GM12878 (cell line): ENCODE results near the gene CAPN3. TPM values are rescaled to one million over a fixed set of nuclear protein-coding genes. Genes with fewer than 3 reads are reported as not detected.

Experiments
- ATAC-seq: fragments of 200-7000 bp; cut with Tn5 transposase; 3 replicates; pipeline ENCODE4 v1.9.1; 2020; ENCODE audit warnings: mild to moderate bottlenecking, moderate library complexity
- BruUV-seq: library from RNA; stranded (reverse); fragments of 400-500 nt; replicated peaks from 2 replicates; lab custom pipeline; 2021; lab: Mats Ljungman, UMichigan
- CTCF ChIA-PET: fragments of 300-600 bp; sonication (Branson Sonifier 250); formaldehyde crosslinking; extraction: SDS; loops from one replicate; lab custom pipeline; 2021; ENCODE audit warnings: inconsistent platforms; lab: Yijun Ruan, JAX
- POLR2A ChIA-PET: fragments of 350-600 bp; formaldehyde crosslinking; extraction: SDS; loops from one replicate; lab custom pipeline; 2021; ENCODE audit warnings: inconsistent platforms; lab: Charles Lee
- RAD21 ChIA-PET: fragments of 300-600 bp; sonication (Branson Sonifier 250); formaldehyde crosslinking; loops from one replicate; lab custom pipeline; 2023; ENCODE audit warnings: antibody characterized with exemption; ENCODE audit not compliant: unreplicated experiment; lab: Charles Lee
- SMC1A ChIA-PET: fragments of 300-600 bp; sonication (Branson Sonifier 250); formaldehyde crosslinking; loops from one replicate; lab custom pipeline; 2023; ENCODE audit not compliant: unreplicated experiment, uncharacterized antibody; lab: Charles Lee
- DNase-seq: peaks from one replicate; pipeline ENCODE4 v3.0.0-alpha.2; 2011; ENCODE audit warnings: low read depth, low spot score
- FAIRE-seq: peaks from 3 replicates; lab custom pipeline; 2011; peaks lifted over from hg19 to GRCh38; lab: Jason Lieb, UNC
- H2AFZ ChIP-seq: 2 replicates; pipeline ENCODE4 v1.6.0; 2011; ENCODE audit warnings: low read depth, low read length, control low read depth; ENCODE audit not compliant: control insufficient read depth
- H3K27ac ChIP-seq: 2 replicates; pipeline ENCODE4 v1.5.1; 2011; ENCODE audit warnings: control low read depth; ENCODE audit not compliant: control insufficient read depth, insufficient read depth
- H3K27me3 ChIP-seq, 2 experiments: replicated peaks in 1 of 2; 2 replicates each; pipeline versions ENCODE4 v1.6.0 to v1.6.1; 2011; ENCODE audit warnings: low read length in 1 of 2; ENCODE audit not compliant: control insufficient read depth in 2 of 2, insufficient read depth in 2 of 2
- H3K36me3 ChIP-seq, 2 experiments: 2 replicates each; pipeline ENCODE4 v1.5.1; 2011; ENCODE audit warnings: low read length in 1 of 2; ENCODE audit not compliant: control insufficient read depth in 2 of 2, insufficient read depth in 2 of 2
- H3K4me1 ChIP-seq: 2 replicates; pipeline ENCODE4 v1.6.1; 2011; ENCODE audit warnings: mild to moderate bottlenecking, low read length, moderate library complexity, mixed read lengths; ENCODE audit not compliant: control insufficient read depth, insufficient read depth
- H3K4me2 ChIP-seq: 2 replicates; pipeline ENCODE4 v1.6.0; 2011; ENCODE audit warnings: control low read depth; ENCODE audit not compliant: control insufficient read depth, insufficient read depth
- H3K4me3 ChIP-seq: fragments of 200-600 bp; sonication (generic); 2 replicates; pipeline ENCODE4 v1.5.1; 2016
- H3K79me2 ChIP-seq: 2 replicates; pipeline ENCODE4 v1.6.0; 2011; ENCODE audit warnings: low read length; ENCODE audit not compliant: control insufficient read depth, insufficient read depth
- H3K9ac ChIP-seq: 2 replicates; pipeline ENCODE4 v1.8.0; 2011; ENCODE audit warnings: low read length, control low read depth, mixed read lengths; ENCODE audit not compliant: control insufficient read depth, insufficient read depth
- H3K9me3 ChIP-seq: replicated peaks from 3 replicates; pipeline ENCODE4 v1.5.1; 2011; ENCODE audit warnings: mild to moderate bottlenecking, low read length; ENCODE audit not compliant: control insufficient read depth, insufficient read depth
- H4K20me1 ChIP-seq: 2 replicates; pipeline ENCODE4 v1.6.0; 2011; ENCODE audit not compliant: control insufficient read depth, insufficient read depth
- CBFB ChIP-seq: IDR thresholded peaks from 2 replicates; pipeline ENCODE4 v1.6.1; 2016; ENCODE audit warnings: antibody characterized with exemption, low read depth
- CBX3 ChIP-seq: fragments of 200-600 bp; sonication (generic); IDR thresholded peaks from 2 replicates; pipeline ENCODE4 v1.6.1; 2016; ENCODE audit warnings: low read depth, borderline replicate concordance
- CHD4 ChIP-seq: fragments of 200-600 bp; sonication (generic); IDR thresholded peaks from 2 replicates; pipeline ENCODE4 v1.6.1; 2016; ENCODE audit warnings: mild to moderate bottlenecking
- HDAC2 ChIP-seq: fragments of 200-600 bp; sonication (generic); IDR thresholded peaks from 2 replicates; pipeline ENCODE4 v1.6.1; 2017
- IRF5 ChIP-seq: fragments of 450-650 bp; IDR thresholded peaks from 2 replicates; pipeline ENCODE4 v1.6.1; 2017; ENCODE audit warnings: borderline replicate concordance
- JUND ChIP-seq: IDR thresholded peaks from 2 replicates; pipeline ENCODE4 v1.6.1; 2012; ENCODE audit warnings: low read depth, mild to moderate bottlenecking, low read length, improper control_type of control experiment, moderate library complexity
- NFYA ChIP-seq: IDR thresholded peaks from 2 replicates; pipeline ENCODE4 v1.6.1; 2011; ENCODE audit warnings: low read depth, mild to moderate bottlenecking, low read length, improper control_type of control experiment, borderline replicate concordance
- TCF12 ChIP-seq: IDR thresholded peaks from 2 replicates; pipeline ENCODE4 v1.6.1; 2011; ENCODE audit warnings: low read depth, mild to moderate bottlenecking, low read length
- WGBS: methylation state at CpG from one replicate; pipeline ENCODE4 v1.1.6; 2016; ENCODE audit warnings: low lambda C conversion rate; ENCODE audit not compliant: insufficient replicate concordance, insufficient coverage; ENCODE audit errors: missing lambda C conversion rate; 5-methylcytosine and 5-hydroxymethylcytosine counted together
- in situ Hi-C: fragments of 300-500 bp; cut with MboI; formaldehyde crosslinking; loops from 9 replicates; pipeline ENCODE4 v1.14.3; 2018; ENCODE audit warnings: mixed read lengths
- intact Hi-C: fragments of 100-400 bp; cut with micrococcal nuclease; formaldehyde crosslinking; loops from one replicate; pipeline ENCODE4 v1.14.2; 2022; ENCODE audit not compliant: unreplicated experiment
- polyA plus RNA-seq, 11 experiments: library from polyadenylated mRNA; depleted of rRNA in 4 of 11; unstranded in 6 of 11; stranded (reverse) in 5 of 11; fragments of >200 nt; fragmentation: Nextera tagmentation in 4 of 11; fragmentation: Illumina TruSeq in 1 of 11; extraction: Ambion mirVana in 4 of 11; extraction: Trizol in 1 of 11; gene quantifications; 1 replicate in 1 of 11; 2 replicates in 10 of 11; pipeline versions ENCODE4 v1.2.1 to v1.2.3, GENCODE V29; 2011 to 2016; ENCODE audit warnings: inconsistent platforms in 2 of 11, missing spikeins in 2 of 11, low read depth in 1 of 11
- total RNA-seq, 4 experiments: library from RNA; depleted of rRNA in 3 of 4; stranded (reverse); fragments of >200 nt in 3 of 4; fragmentation: Illumina TruSeq in 1 of 4; extraction: Trizol in 1 of 4; gene quantifications; 2 replicates each; pipeline versions ENCODE4 v1.2.1 to v1.2.3, GENCODE V29; 2013 to 2021
- TF ChIP-seq, protein P1 (sequence below): fragments of 450-650 bp; IDR thresholded peaks from 2 replicates; pipeline ENCODE4 v1.6.1; 2017; ENCODE audit warnings: mild to moderate bottlenecking, moderate library complexity
- TF ChIP-seq, protein P2 (sequence below): IDR thresholded peaks from 2 replicates; pipeline ENCODE4 v1.6.1; 2011; ENCODE audit warnings: borderline replicate concordance, low read depth, mild to moderate bottlenecking, moderate library complexity, low read length; ENCODE audit not compliant: insufficient read depth, poor library complexity, severe bottlenecking

Gene CAPN3
- total and polyA plus RNA-seq, 10 of the 15 experiments (the other 5 are each of a cell fraction or from before 2014, with no cell fraction given), result 1.1 to 3.8 (median 2.4) TPM

DNA sequence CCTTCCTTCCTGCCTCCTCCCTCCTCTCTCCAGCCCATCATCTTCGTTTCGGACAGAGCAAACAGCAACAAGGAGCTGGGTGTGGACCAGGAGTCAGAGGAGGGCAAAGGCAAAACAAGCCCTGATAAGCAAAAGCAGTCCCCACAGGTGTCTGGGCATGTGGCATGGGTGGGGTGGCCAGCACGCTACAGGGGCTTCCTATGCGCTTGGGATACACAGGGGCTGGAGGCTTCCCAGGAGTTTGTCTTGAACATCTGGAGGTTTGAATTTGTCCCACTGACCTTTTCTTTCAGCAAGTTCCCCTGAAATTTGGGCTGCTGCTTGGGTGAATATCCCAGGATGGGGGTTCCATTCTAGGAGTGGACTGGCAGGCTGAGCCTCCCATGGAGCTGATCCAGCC lies 48.9 kb downstream of the CAPN3 start:
- H3K79me2 ChIP-seq, result no peaks in the 10 kb centered on the region
- DNase-seq, result no peak
- no TSS peak for BruUV-seq
- no peak overlapping the region for H2AFZ ChIP-seq
- no peaks in the 10 kb centered on the region for H4K20me1 ChIP-seq
- RAD21 ChIA-PET, result no interaction called here
- H3K4me1 ChIP-seq, result no peaks in the 10 kb centered on the region
- 94% methylated on average over 4 of the region's 4 CpGs for WGBS
- FAIRE-seq, result no peak
- ATAC-seq, result no peak
- POLR2A ChIA-PET, result no interaction called here
- H3K36me3 ChIP-seq, result no peaks in the 10 kb centered on the region; a peak in 2 of 4 replicates
- H3K9ac ChIP-seq, result no peak overlapping the region
- TF ChIP-seq CBX3 (no peak), TCF12 (no peak), CBFB (no peak), HDAC2 (no peak), IRF5 (no peak), CHD4 (no peak), JUND (no peak), NFYA (no peak)
- TF ChIP-seq, protein P1, sequence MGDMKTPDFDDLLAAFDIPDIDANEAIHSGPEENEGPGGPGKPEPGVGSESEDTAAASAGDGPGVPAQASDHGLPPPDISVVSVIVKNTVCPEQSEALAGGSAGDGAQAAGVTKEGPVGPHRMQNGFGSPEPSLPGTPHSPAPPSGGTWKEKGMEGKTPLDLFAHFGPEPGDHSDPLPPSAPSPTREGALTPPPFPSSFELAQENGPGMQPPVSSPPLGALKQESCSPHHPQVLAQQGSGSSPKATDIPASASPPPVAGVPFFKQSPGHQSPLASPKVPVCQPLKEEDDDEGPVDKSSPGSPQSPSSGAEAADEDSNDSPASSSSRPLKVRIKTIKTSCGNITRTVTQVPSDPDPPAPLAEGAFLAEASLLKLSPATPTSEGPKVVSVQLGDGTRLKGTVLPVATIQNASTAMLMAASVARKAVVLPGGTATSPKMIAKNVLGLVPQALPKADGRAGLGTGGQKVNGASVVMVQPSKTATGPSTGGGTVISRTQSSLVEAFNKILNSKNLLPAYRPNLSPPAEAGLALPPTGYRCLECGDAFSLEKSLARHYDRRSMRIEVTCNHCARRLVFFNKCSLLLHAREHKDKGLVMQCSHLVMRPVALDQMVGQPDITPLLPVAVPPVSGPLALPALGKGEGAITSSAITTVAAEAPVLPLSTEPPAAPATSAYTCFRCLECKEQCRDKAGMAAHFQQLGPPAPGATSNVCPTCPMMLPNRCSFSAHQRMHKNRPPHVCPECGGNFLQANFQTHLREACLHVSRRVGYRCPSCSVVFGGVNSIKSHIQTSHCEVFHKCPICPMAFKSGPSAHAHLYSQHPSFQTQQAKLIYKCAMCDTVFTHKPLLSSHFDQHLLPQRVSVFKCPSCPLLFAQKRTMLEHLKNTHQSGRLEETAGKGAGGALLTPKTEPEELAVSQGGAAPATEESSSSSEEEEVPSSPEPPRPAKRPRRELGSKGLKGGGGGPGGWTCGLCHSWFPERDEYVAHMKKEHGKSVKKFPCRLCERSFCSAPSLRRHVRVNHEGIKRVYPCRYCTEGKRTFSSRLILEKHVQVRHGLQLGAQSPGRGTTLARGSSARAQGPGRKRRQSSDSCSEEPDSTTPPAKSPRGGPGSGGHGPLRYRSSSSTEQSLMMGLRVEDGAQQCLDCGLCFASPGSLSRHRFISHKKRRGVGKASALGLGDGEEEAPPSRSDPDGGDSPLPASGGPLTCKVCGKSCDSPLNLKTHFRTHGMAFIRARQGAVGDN, result no peak
- TF ChIP-seq, protein P2, sequence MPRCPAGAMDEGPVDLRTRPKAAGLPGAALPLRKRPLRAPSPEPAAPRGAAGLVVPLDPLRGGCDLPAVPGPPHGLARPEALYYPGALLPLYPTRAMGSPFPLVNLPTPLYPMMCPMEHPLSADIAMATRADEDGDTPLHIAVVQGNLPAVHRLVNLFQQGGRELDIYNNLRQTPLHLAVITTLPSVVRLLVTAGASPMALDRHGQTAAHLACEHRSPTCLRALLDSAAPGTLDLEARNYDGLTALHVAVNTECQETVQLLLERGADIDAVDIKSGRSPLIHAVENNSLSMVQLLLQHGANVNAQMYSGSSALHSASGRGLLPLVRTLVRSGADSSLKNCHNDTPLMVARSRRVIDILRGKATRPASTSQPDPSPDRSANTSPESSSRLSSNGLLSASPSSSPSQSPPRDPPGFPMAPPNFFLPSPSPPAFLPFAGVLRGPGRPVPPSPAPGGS, result no peak
- intact Hi-C loops (no loop called here), in situ Hi-C loops (no loop called here)
- H3K27ac ChIP-seq, result no peak overlapping the region
- H3K9me3 ChIP-seq, result no peaks in the 10 kb centered on the region
- no peak overlapping the region for H3K4me2 ChIP-seq
- H3K4me3 ChIP-seq, result no peak overlapping the region
- CTCF ChIA-PET, result no interaction called here
- H3K27me3 ChIP-seq, result no peaks in the 10 kb centered on the region
- SMC1A ChIA-PET, result interaction anchor here (0.6 to 1.2 kb wide), 2 partner anchors 8 to 733 kb away, joined by 3 to 5 read pairs; no protein-coding TSS in a partner anchor
